Measurements from ENCODE around the gene ALG1.
"Not testable (repeated sequence)": the region's sequence is repeated elsewhere in the genome, so short reads cannot be mapped to it uniquely, and the experiment has no call there.

The ALG1 gene

DNA sequence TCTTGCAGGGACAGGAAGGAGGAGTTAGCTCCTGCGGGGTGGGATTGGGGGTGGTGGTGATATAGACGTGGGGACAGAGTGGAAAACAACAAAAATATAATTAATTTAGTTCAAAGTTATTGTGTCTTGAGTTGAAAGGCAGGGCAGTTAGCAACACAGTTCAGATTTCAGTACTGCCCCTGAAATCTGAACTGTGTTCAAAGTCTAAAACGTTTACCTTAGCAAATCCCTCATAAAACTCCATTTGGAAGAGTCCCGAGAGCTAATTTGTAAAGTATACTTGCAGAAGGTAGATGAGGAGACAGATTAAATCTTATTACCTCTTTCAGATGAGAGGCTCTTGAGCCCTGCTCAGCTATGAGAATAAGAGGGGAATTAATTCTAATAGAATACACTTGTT lies 27.5 kb downstream of the ALG1 start:
- DNase-seq (ENCODE audit: low read depth): not testable (repeated sequence)

DNA sequence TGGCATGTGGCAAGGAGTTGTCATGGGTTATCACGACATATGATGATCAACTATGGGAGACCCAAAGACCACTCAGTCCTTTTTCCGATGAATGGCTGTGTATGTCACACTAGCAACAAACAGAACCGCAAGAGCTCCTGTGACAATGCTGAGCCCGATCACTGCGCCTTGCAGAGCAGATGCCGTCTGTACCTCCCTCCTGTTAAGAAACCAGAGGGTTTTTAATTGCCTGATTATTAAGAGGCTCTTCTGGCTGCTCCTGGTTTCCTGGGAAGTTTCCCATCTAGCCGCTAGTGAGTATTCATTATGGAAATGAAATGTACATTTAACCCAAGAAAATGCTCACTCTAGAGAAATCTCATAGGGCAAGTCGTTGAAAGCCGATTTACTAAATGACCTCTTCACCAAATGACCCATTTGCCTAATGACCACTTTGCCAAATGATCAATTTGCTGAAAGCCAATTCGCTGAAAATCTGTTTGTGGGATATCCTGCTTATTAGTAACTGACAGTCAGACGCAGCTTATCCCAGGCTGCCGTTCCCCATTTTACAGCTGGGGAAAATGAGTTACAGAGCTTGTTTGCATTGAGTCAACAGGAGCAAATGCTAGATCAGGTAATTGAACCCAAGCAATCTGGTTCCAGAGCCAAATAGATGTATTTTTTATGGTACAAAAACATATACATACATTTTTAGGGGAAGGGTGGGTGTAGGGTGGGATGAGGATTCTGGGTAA lies 31.8 kb downstream of the ALG1 start:
- DNase-seq (ENCODE audit: low read depth): not testable (repeated sequence)

DNA sequence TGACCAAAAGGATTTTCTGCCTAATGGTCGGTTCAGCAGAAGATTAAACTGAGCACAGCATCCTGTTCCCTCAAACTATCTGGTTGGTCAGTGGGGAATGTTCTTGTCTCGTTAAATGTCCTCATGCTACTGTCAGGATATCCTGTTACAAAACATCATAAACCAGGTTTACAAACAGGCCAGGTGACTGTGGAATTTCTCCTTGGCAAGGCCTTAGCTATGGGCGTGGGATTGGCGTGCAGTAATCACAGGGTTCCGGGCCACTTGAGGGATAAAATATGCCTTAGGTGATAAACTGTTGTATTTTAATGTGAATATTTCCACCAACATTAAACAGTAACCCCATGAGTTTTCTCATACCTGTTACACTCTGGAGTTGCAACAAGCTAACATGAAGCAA lies 33.4 kb downstream of the ALG1 start:
- DNase-seq (ENCODE audit: low read depth): not testable (repeated sequence)

DNA sequence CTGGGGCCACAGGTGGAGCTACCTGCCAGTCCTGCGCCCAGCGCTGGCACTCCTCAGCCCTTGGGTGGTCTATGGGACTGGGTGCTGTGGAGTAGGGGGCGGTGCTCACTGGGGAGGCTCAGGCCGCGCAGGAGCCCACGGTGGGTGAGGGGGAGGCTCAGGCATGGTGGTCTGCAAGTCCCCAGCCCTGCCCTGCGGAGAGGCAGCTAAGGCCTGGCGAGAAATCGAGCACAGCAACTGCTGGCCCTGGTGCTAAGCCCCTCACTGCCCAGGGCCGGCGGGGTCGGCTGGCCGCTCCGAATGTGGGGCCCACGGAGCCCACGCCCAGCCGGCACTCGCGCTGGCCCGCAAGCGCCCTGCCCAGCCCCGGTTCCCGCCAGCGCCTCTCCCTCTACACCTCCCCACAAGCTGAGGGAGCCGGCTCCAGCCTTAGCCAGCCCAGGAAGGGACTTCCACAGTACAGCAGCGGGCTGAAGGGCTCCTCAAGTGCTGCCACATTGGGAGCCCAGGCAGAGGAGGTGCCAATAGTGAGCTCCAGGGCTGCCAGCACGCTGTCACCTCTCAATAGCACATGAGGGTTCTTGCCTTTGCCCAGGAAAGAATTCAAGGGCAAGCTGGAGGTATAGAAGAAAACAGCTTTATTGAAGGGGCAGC lies 37.0 kb downstream of the ALG1 start:
- no peak for DNase-seq (ENCODE audit: low read depth)

DNA sequence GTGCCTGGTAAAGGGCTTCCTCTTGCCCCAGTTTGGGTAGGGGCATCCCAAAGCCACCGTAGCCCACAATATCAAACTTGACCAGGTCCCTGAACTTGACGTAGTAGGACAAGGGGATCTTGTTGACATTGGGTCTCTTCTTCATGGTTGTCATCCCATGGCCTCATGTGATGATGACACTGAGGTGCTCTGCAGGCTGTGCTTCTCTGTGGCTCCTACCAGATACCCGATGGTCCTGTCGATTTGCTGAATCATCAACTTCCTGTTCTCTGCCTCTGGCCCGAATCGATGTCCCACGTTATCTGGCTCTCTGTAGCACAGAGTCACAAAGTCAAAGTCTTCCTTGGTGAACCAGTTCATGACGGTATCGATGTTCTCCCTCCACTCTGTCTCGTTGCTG lies 39.3 kb downstream of the ALG1 start:
- not testable (repeated sequence) for DNase-seq (ENCODE audit: low read depth)

DNA sequence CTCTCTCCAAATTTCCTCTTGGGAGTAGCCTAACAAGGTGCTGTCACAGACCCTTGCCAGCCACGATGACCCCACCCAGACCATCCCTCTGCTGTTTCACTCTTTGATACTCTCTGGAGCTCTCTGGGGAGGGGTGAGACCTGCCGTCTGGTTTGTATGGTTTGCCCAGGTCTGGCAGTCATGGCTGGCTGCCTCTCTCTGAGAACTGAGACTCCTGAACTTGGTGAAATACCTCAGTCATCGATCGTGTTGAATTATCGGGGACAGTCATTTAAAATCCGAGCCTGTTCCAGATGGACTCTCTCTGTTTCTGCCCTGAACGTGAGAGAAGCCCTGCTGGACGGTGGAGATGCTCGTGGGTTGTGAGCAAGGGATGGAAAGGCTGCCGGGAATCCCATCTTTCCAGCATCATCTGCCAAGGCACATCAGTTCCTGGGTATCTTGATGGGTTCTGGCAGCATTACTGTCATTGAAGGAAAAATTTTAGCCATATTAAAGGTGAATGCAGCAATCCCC lies 45.2 kb downstream of the ALG1 start:
- not testable (repeated sequence) for DNase-seq (ENCODE audit: low read depth)

DNA sequence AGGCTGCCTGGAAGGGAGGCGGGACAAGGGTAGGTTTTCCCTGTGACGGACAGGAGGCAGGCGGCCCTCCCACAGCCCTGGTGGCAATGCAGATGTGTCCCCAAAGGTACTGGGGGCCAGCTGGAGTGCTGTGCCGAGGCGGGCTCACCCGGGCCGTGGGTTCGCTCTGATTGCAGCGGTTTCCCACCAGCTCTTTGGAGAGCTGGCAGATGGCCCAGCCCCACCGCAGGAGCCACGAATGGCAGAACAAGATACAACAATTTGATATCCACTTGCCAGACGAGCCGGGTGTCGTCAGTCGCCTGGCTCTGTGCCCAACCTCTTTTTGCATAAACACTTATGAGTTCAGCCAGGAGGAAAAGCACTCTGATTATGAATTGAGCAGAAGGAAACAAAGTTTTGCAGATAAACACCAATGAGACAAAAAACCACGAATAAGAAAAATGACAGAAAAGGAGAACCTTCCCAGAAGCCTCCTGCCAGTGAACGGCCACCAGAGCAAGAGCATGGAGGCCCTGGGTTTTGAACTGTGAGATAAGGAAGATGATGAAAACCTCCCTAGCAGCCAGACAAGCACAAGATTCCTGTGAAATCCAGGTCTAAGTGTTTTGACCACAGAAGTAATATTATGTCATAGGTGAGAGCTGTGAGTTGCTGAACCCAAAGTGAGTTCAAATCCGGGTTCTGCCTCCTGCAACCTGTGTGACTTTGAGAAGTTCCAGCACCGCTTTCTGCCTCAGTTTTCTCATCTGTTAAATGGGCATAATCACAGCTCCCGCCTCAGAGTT lies 45.9 kb downstream of the ALG1 start:
- not testable (repeated sequence) for DNase-seq (ENCODE audit: low read depth)

DNA sequence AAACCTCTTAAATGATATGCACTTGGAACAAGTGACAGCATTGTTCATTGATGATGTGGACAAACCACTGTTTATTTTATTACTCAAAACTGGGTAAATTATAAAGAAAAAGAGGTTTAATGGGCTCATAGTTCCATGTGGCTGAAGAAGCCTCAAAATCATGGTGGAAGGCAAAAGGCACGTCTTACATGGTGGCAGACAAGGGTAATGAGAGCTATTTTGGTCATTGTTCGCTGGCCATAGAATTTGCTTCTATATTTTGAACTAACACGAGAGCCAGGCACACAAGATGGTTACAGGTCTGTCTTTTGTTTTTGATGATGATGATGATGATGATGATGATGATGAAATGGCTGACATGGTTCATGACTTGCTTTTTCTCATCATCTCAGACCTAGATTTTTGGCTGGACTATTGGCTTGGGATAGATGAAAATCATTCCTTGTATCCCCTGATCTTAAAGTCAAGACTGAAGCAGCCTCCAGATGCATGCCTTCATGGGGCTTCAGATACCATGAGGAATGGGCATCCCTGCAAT lies 59.9 kb downstream of the ALG1 start:
- not testable (repeated sequence) for DNase-seq (ENCODE audit: low read depth)

DNA sequence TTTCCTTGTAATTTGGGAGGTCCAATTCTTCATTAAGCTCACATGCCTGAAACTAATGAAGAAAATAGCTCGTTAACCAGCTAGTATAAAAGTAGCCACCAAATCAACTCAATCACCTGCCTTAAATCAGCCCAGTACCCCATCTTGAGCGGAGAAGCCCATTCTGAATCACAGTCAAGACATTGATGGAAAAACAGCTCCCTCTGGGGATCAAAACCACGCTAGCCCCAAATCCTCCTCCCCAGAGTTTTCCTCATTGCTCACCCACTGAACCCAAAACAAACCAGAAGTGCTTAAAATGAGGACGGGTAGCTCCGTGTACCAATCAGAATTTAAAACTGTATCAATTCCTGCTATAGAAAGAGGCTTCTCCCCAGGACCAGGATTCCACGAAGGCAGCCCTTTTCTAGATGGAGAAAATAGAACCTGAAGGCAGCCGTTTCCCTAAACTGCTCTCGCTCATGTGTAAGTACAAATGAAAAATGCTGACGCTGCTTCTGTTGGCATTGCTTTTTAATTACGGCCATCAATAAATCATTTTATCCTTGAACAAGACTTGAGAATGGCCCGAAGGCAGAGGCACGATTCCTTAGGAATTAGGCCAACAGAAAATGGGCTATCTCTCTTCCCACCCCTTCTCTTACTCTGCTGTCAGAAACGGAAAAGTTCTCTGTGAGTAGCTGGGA lies 61.4 kb downstream of the ALG1 start:
- not testable (repeated sequence) for DNase-seq (ENCODE audit: low read depth)

DNA sequence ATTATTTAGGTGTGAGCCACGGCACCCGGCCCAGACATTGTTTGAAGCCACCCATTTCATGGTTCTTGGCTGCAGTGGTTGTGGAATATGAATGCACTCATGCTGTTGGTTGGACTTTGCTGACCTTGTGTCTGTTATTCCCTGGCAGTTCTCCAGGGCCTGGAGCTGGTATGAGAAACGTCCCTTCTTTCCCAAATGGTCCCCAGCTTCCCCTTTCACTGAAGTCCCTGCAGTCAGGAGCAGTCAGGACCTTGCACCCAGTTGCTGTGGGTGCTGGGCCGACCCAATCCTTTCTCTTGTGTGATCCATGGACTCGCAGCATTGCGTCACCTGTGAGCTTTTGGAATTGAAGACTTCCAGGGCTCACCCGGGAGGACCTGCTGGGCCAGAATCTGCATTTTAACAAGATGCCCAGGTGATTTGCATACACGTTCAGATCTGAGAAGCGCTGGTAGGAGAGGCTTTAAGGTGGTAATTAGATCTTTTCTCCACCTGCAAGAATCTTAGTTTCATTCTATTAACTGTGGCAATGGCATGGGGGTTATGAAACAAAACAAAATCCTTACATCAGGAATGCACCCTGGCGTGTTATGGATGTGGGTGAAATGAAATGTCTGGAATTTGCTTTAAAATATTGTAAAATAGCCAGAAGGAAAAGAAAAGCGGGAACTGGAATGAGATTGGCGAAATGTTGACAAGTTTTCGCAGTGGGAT lies 63.3 kb downstream of the ALG1 start:
- not testable (repeated sequence) for DNase-seq (ENCODE audit: low read depth)

Measured in stimulated activated CD8-positive, alpha-beta memory T cell treated with anti-CD3 and anti-CD28 coated beads, Interleukin-15, amount 100 ng/mL, for 1 hour (primary cell).